GM18861 (cell line): ENCODE data around the gene PDCL3.
A peak's percentile ranks its signal among the peaks of the same experiment; 100 is the strongest.

Experiments
- ATAC-seq: cut with Tn5 transposase; IDR thresholded peaks from one replicate; pipeline ENCODE4 v1.9.1; 2021; ENCODE audit not compliant: unreplicated experiment

PDCL3 gene

DNA sequence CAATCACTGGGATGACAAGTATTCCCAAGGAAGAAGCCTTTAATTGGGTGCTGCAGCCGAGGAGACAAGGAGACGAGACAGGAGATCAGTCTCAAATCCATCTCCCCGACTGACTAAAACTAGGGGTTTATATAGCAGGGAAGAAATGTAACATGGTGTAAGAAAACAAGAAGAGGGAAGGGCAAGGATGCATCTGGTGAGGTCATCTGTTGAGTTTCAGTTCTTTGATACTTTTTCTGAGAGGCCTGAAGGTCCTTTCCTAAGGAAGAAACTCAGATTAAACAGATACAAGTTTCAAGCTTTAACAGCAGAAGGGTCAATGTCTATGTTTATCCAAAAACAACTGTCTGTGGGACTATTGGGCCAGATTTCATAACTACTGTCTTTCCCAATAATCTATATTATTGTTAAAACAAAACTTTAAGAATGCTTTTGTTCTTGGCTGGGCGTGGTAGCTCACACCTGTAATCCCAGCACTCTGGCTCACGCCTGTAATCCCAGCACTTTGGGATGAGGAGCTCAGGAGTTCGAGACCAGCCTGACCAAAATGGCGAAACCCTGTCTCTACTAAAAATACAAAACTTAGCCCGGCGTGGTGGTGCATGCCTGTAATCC lies 2.5 kb upstream of the PDCL3 start:
- no peak for ATAC-seq

DNA sequence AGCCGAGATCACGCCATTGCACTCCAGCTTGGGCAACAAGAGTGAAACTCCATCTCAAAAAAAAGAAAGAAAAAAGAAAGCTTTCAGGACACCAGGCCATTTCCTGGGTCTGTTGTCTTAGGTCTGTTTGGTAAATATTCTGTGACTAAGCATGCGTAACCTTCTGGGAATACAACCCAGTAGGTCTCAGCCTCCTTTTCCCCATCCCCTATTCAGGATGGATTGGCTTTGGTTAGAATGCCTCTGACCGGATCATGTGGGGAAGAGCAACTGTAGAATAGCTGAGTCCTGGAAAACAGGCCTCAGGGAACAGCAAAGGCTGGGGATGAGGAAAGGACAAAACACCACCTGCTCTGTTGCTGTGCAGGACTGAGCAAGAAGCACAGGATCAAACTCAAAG lies 1.6 kb upstream of the PDCL3 start:
- ATAC-seq: no peak

DNA sequence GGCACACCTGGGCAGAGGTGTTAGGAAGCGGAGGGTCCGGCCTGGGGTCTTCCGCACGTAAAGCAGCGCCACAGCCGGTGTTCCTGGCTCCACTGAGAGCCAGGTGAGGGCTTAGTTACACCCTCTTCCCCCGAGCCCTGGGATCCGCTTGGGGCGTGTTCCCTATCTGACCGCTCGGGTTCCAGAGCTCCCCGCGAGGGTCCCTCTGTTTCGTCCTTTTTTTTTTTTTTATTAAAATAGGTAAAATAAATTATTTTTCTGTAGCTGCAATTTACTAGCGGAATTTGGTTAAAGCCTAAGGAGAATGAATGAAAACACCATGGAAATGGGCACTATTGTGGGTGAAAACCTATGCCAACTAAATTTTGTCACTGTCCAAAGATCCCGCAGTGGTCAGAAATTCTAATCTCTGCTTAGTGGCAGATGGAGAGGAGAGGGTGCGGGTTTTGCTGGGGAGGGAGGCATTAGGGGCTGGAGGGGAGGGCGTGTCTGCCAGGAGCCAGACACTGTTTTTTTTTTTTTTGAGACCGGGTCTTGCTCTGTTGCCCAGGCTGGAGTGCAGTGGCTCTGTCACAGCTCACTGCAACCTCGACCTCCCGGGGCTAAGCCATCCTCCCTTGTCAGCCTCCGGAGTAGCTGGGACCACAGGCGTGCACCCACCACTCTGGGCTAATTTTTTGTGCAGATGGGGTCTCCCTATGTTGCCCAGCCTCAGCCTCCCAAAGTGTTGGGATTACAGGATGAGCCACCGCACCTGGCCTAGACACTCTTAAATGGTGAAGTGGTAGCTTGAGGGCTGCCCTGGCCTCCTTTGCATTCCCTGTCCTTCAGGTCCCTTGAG lies 834 bp downstream of the PDCL3 start:
- no peak for ATAC-seq

DNA sequence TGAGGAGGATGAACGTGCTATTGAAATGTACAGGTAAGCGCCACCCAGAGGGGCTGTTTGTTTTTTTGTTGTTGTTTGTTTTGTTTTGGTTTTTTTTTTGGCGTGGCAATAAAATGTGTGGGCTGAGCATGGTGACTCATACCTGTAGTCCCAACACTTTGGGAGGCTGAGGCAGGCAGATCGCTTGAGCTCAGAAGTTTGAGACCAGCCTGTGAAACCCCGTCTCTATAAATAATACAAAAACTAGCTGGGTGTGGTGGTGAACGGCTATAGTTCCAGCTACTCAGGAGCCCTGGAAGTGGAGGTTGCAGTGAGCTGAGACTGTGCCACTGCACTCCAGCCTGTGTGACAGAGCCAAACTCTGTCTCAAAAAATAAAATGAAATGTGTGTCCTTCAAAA lies 6.2 kb downstream of the PDCL3 start:
- no peak for ATAC-seq

DNA sequence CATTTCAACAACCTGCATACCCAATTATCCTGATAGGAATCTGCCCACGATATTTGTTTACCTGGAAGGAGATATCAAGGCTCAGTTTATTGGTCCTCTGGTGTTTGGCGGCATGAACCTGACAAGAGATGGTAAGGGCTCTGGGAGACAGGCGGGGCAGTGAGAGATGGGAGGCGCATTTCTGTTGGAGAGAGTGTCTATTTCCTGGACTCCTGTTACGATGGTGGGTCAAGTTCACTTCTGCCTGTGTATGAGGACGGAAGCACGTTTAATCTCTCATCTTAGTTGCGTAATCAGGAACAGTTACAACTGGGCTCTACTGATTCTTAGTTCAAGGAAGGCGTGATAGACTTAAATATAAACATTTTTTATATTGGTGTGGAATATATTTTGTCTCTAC lies 8.9 kb downstream of the PDCL3 start:
- ATAC-seq: no peak

DNA sequence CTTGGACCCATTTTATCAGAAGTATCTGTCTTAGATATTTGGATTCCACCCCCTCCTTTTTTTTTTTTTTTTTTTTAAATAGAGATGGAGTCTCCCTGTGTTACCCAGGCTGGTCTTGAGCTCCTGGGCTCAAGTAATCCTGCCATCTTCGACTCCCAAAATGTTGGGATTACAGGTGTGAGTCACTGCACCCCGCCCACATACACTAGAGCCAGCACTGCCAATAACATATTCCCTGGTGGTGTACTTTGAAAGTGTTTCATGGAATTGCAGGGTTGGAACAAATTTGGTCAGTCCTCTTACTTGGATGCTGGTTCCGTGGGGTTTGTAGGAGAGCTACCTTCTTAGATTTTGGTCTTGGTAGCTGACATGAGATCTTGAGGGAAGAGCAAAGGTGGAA lies 15.0 kb downstream of the PDCL3 start:
- ATAC-seq: no peak

DNA sequence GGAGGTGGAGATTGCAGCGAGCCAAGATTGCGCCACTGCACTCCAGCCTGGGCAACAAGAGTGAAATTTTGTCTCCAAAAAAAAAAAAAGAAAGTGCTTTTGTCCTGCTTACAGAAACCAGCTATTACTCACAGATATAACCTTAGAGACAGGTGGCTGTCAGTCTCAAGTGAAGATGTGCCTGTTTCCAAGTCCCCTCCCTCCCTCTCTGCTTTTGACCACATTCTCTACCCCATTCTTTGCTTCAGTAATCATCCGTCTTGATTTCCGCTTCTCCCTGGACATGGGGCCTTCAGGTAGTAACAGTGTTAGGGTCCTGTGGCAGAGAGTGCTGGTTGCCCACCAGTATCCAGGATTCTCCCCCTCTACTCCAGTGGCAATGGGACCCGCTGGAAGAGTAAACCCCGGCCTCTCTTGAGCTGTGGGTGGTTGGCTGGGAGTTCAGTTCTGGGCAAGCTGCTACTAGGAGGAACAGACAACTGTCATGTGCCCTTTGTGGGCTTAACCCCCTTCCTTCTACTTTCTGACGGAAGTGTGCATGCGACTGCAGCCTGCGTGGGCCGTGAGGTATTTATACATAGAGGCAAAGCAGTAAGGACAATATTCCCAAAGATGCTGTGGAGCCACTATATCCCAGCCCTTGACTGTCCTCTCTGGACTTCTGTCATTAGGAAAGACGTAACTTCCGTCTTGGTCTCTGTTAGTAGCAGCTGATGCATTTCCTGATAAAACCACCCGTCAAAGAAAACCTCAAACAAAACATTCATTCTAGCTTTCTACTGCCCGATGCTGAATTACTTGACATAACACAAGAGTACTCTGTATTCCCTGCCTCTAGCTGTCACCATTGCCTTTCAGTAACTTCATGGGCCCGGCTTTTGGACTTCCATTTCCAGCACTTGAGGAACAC lies 17.8 kb downstream of the PDCL3 start:
- peak; percentile 72 for ATAC-seq

DNA sequence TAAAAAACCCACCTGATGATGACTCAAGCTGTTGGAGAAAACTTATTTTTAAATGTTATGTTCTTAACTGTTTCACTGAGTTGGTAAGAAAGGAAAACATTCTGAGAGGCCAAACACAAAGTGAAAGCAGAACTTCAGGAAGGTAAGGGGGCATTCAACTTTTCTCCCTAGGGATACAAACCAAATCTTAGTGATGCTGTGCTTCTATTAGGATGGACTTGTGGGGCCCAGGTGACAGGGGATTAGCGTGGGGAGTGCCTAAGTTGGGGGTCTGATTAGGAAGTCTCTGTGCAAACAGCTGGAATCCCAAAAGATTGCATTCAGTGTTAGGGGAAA lies 18.5 kb downstream of the PDCL3 start:
- ATAC-seq: no peak

DNA sequence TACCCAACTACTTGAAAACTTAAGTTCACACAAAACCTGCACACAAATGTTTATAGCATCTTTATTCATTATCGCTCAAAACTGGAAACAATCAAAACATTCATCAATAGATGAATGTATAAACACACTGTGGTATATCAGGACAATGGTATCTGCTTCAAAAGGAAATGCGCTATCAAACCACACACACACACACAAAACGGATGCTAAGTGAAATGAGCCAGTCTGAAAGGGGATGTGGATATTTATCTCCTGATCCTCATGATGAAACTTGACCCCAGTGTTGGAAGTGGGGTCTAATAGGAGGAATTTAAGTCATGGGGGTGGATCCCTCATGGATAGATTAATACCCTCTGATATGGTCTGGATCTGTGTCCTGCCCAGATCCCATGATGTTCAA lies 22.0 kb downstream of the PDCL3 start:
- no peak for ATAC-seq

DNA sequence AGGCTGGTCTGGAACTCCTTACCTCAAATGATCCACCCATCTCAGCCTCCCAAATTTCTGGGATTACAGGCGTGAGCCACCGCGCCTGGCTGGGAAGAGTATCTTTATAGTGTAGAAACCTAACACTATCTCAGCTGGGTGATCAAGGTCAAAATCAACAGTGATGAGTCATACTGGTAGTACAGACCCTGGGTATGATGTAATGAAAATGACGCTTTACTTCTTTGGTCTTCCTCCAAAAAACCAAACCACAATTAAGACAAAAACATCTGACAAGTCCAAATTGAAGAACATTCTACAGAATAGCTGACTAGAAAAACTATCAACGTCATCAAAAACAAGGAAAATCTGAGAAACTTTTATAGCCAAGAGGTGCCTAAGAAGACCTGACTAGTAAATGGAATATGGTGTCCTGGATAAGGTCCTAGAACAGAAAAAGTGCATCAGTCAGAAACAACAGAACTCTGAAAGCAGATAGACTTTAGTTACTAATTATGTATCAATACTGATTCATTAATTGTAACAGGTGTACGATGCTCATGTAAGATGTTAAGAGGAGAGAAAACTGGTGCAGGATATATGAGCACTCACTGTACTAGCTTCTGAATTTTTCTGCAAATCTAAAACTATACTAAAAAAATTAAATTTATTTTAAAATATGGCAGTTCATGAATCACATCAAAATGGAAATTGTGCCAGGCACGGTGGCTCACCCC lies 25.4 kb downstream of the PDCL3 start:
- peak; percentile 63 for ATAC-seq

DNA sequence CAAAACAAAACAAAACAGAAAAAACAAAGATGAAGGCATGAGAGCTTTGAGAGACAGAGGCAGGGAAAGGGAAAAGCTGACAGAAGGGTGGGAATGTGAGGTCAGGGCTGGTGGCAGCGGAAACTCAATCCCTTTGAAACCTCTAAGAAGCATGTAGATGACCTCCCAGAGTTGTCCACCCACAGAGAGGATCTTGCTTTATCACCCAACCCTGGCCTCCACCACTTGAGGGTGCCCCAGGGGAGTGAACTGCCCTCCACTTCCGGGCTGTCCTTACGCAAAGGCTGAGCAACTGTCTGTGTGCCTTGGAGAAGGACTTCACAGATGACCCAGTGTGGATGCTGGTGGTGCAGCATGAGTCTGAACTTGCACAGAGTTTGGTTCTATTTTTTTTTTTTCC lies 26.7 kb downstream of the PDCL3 start:
- ATAC-seq: no peak

DNA sequence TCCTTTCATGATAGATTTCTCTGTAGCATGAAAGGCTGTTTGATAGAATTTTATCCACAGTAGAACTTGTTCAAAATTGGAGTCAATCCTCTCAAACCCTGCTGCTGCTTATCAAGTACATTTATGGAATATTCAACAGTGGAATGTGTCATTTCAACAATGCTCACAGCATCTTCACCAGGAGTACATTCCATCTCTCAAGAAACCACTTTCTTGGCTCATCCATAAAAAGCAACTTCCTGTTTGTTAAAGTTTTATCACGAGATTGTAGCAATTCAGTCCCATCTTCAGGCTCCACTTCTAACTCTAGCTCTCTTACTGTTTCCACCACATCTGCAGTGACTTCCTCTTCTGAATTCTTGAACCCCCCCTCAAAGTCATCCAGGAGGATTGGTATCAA lies 29.4 kb downstream of the PDCL3 start:
- no peak for ATAC-seq

DNA sequence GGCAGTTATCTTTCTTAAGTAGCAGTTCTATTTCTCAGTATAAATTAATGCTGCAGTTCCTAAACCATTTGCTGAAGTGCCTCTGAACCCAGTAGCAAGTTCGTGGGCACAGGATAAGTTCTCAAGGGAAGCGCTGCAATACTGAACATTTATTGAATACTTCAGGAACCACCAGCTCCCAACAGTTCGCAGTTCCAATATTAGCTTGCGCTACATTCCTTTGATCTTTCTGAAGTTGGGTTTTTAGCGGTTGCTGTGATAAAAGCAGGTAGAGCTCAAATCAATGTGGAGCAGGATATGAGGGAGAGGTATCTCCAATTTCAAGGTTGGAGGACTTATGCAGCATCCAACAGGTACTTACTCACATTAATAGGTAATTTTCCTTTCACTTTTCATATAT lies 33.7 kb downstream of the PDCL3 start:
- no peak for ATAC-seq

DNA sequence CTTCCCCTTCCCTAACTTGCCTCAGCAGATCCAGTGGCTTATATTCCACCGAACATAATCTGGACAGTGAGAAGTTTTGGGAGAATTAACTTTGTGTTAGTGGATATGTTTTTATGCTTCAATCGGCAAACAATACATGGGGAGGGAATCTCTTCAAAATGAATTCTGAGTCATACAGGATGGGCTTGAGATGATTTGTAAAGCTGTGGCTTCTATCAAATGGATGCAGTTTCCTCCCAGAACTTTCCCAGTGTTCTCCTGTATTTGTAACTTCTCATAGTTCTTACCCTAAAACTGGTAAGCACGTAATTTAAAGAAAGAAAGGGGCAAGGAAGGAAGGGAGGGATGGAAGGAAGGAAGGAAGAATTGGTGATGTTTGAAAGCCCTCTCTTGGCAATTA lies 36.8 kb downstream of the PDCL3 start:
- ATAC-seq: no peak

DNA sequence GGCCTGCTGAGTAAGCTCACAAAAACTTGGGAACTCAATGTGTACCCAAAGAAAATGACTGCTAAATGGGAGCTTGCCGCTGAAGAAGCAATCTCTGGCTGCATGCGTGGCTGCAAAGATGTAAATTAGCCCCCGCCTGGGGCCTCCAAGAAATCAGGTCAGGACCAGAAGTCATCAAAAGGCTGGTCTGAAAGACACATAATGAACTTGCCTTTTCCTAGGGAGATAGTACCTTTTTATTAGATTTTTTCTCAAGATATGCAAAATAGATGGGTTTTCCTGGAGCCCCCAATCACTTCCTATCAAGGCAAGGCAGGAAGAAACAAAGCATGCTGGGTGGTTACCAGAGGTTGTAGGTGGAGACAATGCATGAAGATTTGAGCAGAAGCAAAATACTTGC lies 38.9 kb downstream of the PDCL3 start:
- ATAC-seq: no peak

DNA sequence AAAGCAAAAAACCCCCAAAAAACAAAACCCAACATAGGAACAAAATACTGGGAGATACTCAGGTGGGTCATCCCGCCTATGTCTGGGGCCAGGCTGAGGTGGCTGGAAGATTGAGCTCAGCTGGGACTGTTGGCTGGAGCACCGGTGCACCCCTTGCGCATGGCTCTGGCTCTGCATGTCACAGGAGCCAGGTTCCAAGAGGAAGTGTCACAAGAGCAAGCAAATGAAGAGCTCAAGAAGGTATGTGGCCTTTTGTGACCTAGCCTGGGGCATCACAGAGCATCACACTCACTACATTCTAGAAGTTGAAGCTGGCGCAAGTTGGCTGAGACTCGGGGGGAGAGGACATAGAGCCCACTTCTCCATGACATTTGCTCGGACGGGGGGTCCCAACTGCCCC lies 40.6 kb downstream of the PDCL3 start:
- no peak for ATAC-seq

DNA sequence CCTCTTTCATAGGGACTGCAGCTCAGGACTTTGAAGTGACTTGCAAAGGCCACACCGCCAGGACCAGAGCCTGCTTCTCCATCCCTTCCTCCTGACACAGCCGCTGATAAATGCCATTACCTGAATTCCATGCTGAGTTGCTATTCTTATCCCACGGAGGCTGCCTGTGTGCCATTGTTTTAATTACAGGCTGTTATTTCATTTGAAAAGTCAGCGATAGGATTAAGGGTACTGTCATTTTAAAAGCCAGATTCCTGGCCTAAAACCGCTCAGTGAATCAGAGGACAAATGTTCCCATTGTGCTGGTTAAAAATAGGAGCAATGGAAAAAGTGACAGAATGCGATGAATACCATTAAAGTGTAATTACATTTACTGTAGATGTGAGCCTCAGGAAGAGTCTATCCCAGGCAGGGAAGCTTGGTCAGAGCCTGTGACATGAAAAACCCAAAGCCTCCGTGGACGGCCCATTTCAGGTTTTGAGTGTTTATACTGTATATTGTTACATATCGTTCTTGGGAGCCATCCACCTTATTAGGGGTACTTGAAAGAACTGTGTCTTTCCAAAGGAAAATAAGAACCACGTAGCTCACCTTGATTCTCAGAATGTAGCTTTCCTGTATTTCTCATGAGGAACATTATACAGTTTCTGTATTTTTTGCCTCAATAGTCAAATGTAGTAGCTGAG lies 41.3 kb downstream of the PDCL3 start:
- no peak for ATAC-seq

DNA sequence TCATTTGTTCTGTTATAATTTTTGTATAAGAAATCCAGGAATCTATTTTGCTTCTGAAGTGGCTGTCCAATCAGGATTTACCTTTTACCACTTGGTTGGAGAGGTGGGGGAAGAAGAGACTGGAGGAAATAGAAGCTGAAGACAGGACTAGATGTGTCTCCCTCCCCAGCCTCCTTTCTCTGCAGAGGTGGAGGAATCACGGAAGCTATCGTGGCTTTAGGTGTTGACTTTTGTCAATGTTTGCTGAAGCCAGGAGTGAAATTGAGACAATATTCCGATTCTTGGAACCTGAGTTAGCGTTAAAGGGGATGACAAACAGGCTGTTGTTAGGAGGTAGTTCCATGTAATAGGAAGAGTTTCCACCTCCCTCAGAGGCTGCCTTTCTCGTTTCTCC lies 43.5 kb downstream of the PDCL3 start:
- ATAC-seq: no peak

DNA sequence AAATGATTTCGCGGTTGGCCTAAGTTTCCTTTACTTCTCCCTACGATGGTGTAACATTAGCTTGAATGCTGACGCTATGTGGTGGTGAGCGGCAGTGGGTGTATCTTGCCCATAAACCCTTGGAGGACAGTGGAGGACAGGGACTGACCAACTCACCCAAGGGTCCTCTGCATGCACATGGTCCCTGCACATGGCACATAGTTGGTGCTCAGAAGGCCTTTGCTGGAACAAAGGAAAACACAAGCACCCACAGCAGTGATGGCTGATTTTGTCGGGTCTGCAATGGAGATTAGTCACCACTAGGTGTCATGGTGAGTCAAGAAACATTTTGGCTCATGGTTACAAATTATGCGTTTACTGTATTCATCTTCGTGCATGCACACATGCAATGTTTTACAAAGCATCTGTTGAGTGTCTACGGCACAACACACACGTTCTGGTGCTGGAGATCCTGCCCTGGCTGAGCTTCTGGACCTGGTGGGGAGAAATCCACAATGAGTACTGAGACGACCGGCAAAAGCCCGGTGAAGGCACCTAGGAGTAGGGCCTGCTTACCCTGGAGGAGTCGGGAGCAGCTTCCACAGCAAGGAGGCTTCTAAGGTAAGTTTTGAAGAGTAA lies 44.0 kb downstream of the PDCL3 start:
- ATAC-seq: no peak

DNA sequence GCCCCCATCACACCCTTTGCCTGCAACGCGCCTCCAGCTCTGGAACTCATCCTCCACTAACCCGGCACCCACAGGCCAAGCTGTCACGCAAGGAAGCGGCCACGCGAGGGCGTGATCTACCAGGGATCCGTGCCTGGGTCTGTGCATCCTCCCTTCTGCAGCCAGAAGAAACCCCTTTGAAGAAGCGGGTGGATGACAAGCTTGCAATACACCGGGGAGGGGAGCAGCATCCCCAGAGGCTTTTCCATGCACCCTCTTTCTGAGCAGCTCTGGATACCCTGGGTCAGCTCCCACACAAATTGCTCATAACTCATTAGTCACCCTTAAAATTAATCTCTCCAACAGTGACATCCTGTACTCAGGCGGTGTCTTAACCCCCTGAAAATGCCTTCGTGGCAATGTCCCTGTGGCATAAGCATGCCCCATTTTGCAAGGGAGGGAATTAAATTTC lies 47.6 kb downstream of the PDCL3 start:
- ATAC-seq: no peak
